Left lung (tissue), 10 donors: Measurements from ENCODE around the gene HOXD13. TPM values are rescaled to one million over a fixed set of nuclear protein-coding genes. Genes with fewer than 3 reads are reported as not detected.

Experiments used
- ATAC-seq: fragments of 200-7000 bp; cut with Tn5 transposase; one replicate; pipeline ENCODE4 v1.9.1; 2020; ENCODE audit warnings: moderate library complexity
- DNase-seq, 4 donors: peaks; one replicate each; pipeline ENCODE4 v3.0.0-alpha.2; 2013 to 2020
- H3K27ac ChIP-seq, 2 donors: fragments of 200-600 bp; sonication (generic) in 1 of 2; one replicate each; pipeline versions ENCODE4 v1.5.0 to v1.8.0; 2020 to 2021
- H3K27me3 ChIP-seq, 2 donors: fragments of 200-600 bp; sonication (generic) in 1 of 2; one replicate each; pipeline versions ENCODE4 v1.5.0 to v1.8.0; 2020 to 2021
- H3K36me3 ChIP-seq, 2 donors: fragments of 200-600 bp; sonication (generic) in 1 of 2; one replicate each; pipeline versions ENCODE4 v1.5.0 to v1.8.0; 2020 to 2021
- H3K4me1 ChIP-seq, 2 donors: fragments of 200-600 bp; one replicate each; pipeline ENCODE4 v1.8.0; 2021
- H3K4me3 ChIP-seq, 2 donors: fragments of 200-600 bp; sonication (generic) in 1 of 2; one replicate each; pipeline versions ENCODE4 v1.5.0 to v1.8.0; 2020 to 2021; ENCODE audit warnings: mild to moderate bottlenecking in 1 of 2
- H3K9me3 ChIP-seq, 2 donors: fragments of 200-600 bp; sonication (generic) in 1 of 2; one replicate each; pipeline versions ENCODE4 v1.5.0 to v1.8.0; 2020 to 2021
- intact Hi-C, 2 donors: fragments of 100-400 bp; cut with DNase I; formaldehyde crosslinking; loops; one replicate each; pipeline versions ENCODE4 v1.11.2 to v1.14.2; 2022
- polyA plus RNA-seq, 6 donors: library from polyadenylated mRNA; unstranded; fragments of 120-200 nt; gene quantifications; one replicate each; pipeline ENCODE4 v1.2.1, GENCODE V29; 2013; ENCODE audit not compliant: insufficient read length in 6 of 6
- total RNA-seq, 2 donors: library from RNA; stranded (reverse); fragmentation: NEBNext Ultra II Directional; extraction: Animal tissue kit (Norgen Biotek cat#: 25700); gene quantifications; one replicate each; pipeline ENCODE4 v1.2.1, GENCODE V29; 2021
- TF ChIP-seq, protein P1 (sequence below), 2 donors: fragments of 200-600 bp; sonication (generic) in 1 of 2; IDR thresholded peaks; one replicate each; pipeline versions ENCODE4 v1.5.0 to v1.8.0; 2021; ENCODE audit warnings: antibody characterized with exemption in 2 of 2
- donor health status: DM: no; HTN: yes; CAD: no.
- donor health status: DM: no; HTN: no; CAD: no.

The HOXD13 gene
- total and polyA plus RNA-seq, 8 donors: not detected

DNA sequence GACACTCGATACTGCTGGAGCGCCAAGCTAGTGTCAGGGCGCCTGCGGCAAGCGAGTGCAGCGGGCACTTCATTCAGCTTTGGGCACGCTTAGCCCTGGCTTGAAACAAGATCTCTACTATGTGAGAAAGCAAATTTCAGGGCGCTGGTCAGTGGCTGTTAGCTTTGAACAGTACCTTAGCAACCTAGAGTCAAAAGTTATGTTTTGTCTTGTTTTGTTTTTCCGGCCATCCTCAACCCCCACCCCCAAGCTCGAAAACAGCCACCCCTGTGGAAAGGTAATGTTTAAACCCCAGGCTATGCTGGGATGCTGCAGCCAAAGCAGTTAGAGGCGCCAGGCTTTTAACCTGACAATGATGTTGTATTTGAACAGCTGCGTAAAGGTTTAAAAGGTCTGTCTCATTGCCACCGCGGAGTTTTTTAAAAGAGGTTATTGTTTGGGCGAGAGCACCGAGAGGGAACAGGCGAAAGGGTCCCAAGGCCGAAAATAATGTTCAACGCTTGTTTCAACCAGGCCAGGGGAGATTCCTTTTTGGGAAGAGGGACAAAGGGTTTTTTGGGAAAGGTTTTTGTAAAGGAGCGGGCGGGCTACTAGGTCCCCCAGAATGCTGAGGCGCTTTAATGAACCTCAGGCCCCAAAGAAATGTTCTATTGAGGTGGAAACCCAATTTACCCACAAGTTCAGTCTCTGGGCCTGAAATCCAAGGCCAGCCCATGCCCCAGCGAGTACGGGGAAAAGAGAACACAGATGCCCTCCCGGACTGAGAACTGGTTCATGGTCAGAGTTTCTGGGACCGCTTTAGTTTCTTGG, 21.8 kb downstream of the HOXD13 start:
- ATAC-seq: no peak
- H3K9me3 ChIP-seq: no peaks in the 10 kb centered on the region
- intact Hi-C loops: no loop called here
- TF ChIP-seq, protein P1, sequence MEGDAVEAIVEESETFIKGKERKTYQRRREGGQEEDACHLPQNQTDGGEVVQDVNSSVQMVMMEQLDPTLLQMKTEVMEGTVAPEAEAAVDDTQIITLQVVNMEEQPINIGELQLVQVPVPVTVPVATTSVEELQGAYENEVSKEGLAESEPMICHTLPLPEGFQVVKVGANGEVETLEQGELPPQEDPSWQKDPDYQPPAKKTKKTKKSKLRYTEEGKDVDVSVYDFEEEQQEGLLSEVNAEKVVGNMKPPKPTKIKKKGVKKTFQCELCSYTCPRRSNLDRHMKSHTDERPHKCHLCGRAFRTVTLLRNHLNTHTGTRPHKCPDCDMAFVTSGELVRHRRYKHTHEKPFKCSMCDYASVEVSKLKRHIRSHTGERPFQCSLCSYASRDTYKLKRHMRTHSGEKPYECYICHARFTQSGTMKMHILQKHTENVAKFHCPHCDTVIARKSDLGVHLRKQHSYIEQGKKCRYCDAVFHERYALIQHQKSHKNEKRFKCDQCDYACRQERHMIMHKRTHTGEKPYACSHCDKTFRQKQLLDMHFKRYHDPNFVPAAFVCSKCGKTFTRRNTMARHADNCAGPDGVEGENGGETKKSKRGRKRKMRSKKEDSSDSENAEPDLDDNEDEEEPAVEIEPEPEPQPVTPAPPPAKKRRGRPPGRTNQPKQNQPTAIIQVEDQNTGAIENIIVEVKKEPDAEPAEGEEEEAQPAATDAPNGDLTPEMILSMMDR (IDR thresholded peaks at IDR 0.05): no peak
- DNase-seq: no peak
- no peak overlapping the region for H3K27ac ChIP-seq
- H3K27me3 ChIP-seq: peaks cover 99 to 100% of the 10 kb centered on the region in 2 donors
- H3K36me3 ChIP-seq: no peaks in the 10 kb centered on the region
- no peaks in the 10 kb centered on the region for H3K4me1 ChIP-seq
- no peak overlapping the region for H3K4me3 ChIP-seq

DNA sequence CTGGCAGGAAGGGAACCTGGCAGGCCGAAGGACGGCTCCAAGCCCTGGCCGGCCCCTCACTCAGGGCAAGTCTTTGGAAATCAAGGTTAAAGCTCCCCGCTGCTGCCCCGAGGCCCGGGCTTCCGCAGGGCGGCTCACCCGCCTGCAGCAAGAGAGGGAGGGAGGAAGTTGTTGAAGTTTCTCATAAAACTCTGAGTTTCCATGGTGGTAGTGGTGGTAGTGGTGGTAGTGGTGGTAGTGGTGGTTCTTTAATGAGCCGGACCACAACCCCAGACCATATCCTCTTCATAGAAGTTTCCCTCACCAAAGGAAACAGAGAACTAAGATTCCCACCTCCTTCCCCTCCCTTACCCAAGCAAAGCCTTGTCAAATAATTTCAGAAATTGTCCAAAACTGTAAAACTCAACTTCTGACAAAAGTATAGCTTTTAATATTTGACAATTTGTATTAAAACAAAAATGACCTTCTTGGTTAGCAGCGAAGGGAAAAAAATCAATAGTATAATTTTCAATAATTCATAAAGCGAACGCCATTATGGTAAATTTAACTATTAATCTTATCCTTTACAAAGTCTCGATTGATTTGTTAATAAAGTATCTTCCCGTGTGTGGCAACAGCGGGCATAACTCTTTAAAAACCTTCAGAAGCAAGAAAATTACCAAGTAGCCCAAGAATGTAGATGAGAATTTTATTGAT, 22.6 kb downstream of the HOXD13 start:
- H3K9me3 ChIP-seq: no peaks in the 10 kb centered on the region
- intact Hi-C loops: no loop called here
- H3K4me3 ChIP-seq: no peak overlapping the region
- no peaks in the 10 kb centered on the region for H3K4me1 ChIP-seq
- ATAC-seq (no peak), DNase-seq (peak in 1 of 4 donors; percentile 67)
- no peak overlapping the region for H3K27ac ChIP-seq
- TF ChIP-seq, protein P1 (IDR thresholded peaks at IDR 0.05): no peak
- peaks cover 99 to 100% of the 10 kb centered on the region in 2 donors for H3K27me3 ChIP-seq
- H3K36me3 ChIP-seq: no peaks in the 10 kb centered on the region

DNA sequence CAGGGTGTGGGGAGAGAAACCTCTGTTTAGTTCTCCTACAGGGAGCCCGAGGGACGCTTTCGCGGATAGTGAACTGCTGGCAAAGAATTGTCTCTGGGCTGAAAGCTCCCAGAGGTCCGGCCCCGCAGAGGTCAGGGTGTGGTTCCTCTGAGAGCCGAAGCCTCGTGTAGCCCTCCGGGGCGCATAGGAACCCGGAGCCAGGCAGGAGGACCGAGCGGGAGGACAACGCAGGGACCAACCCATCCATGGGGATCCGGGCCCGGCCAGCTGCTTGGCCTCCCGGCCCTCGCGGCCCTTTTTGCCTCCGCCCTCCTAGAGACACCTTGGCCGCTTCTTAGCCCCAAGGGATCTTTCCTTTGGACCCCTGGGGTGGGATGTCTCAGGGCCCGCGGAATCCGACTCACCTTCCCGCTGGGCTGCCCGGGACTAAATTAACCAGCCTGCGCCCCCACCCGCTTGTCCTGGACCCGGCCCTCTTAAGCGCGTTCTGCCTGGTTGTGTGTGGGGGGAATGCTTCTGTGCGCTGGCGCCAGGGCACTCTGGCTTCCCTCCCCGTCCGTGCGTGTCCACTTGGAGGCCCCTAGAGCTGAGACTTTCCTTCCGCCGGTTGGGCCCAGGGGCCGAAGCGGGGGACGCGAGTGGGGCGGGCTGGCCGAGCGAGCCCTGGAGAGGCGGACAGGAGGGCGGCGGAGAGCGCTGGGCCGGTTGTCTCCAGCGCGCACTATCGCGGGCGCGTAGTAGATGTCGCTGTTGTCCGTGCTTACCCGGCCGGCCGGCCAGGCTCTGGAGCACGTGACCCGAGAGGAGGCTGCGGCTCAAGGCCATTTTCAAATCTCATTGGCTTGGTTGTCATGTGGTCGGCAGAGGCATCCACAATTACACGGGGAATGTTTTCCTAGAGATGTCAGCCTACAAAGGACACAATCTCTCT, 23.6 kb downstream of the HOXD13 start, which contains the start of gene HOXD10:
TSS of gene HOXD10 (plus strand) at position 896 of the 931 bp plus-strand sequence. CDS start 56 bp downstream, outside the sequence.
- DNase-seq (peak in 2 of 4 donors; percentile 39 to 78), ATAC-seq (peak; percentile 53)
- no peak within 1 kb of the TSS for H3K4me3 ChIP-seq
- no peaks in the 10 kb centered on the region for H3K9me3 ChIP-seq
- no peak within 1 kb of the TSS for H3K27ac ChIP-seq
- peaks cover 99 to 100% of the 10 kb centered on the region in 2 donors for H3K27me3 ChIP-seq
- H3K4me1 ChIP-seq: no peaks in the 10 kb centered on the region
- intact Hi-C loops: no loop called here
- TF ChIP-seq, protein P1 (IDR thresholded peaks at IDR 0.05): no peak
- H3K36me3 ChIP-seq: no peaks in the 10 kb centered on the region

DNA sequence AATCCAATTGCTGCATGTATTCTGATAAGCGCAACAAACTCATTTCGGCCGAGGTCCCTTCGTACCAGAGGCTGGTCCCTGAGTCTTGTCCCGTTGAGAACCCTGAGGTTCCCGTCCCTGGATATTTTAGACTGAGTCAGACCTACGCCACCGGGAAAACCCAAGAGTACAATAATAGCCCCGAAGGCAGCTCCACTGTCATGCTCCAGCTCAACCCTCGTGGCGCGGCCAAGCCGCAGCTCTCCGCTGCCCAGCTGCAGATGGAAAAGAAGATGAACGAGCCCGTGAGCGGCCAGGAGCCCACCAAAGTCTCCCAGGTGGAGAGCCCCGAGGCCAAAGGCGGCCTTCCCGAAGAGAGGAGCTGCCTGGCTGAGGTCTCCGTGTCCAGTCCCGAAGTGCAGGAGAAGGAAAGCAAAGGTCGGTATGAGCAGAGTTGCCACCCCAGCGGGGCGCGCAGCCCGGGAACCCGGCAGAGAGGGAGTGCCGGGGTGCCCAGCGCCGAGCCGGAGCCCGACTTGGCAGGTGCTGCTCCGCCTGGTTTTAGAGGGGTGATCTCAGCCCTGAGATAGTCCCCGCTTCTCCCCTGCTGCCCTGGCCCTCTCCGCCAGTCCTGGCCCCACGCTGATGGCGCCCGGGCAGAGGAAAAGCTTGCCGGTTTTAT, 24.8 kb downstream of the HOXD13 start:
- Histone ChIP-seq H3K4me3 (no peak overlapping the region), H3K9me3 (no peaks in the 10 kb centered on the region), H3K36me3 (no peaks in the 10 kb centered on the region), H3K27ac (no peak overlapping the region), H3K27me3 (peaks cover 99 to 100% of the 10 kb centered on the region in 2 donors), H3K4me1 (peaks cover 0 to 4% of the 10 kb centered on the region in 2 donors)
- DNase-seq (peak in 1 of 4 donors; percentile 68), ATAC-seq (no peak)
- TF ChIP-seq, protein P1 (IDR thresholded peaks at IDR 0.05): no peak
- intact Hi-C loops: no loop called here
